ENCODE data around the gene ASB4. TPM values are rescaled to one million over a fixed set of nuclear protein-coding genes. Genes with fewer than 3 reads are reported as not detected.

ASB4 gene
- polyA plus RNA-seq, 2 donors, result 0.01 to 0.02 TPM

DNA sequence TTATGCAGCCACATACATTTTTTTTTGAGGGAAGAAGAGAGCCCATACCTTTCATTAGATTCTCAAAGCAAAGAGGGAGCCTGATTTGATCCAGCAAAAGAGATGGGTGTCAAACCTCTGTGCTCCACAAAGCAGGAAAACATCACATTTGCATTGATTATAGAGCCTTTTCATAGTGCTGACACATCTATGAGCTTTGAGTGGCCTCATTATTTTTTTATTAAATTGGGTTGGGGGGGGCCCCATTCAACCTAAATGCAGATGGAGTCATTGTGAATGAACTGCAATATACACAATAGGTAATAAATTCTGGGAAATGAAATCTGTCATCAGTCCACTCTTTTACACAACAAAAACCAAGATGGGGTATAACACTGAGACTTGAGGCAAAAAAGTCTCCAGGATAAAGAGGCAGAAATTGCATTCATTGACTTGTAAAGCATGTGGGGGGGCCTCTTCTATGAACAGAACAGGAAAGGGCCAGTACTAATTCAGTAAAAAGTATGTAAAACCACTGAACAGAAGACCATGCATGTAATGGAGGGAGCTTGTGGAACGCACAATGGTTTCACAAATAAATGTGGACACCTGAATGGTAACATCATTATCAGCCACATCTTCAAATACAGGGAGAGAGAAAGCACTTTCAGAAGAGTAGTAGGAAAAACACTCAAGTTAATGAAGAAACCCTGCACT is 17.7 kb upstream of the ASB4 start:
- Histone ChIP-seq H3K27ac (ENCODE audit: low read depth in 2 of 2, low read length in 1 of 2) (no peak overlapping the region), H3K36me3 (ENCODE audit: control insufficient read depth in 2 of 2, insufficient read depth in 2 of 2, low read length in 1 of 2) (no peaks in the 10 kb centered on the region), H3K4me3 (ENCODE audit: low read depth in 1 of 2, low read length in 2 of 2) (no peak overlapping the region), H3K9me3 (ENCODE audit: control insufficient read depth in 2 of 2, insufficient read depth in 1 of 2, low read depth in 1 of 2, low read length in 1 of 2) (no peaks in the 10 kb centered on the region), H3K4me1 (ENCODE audit: control insufficient read depth in 2 of 2, insufficient read depth in 2 of 2, low read length in 1 of 2) (no peaks in the 10 kb centered on the region), H3K27me3 (ENCODE audit: control insufficient read depth in 1 of 2, insufficient read depth in 2 of 2, low read length in 2 of 2) (no peaks in the 10 kb centered on the region)
- 92 to 94% methylated on average over 1 of the region's 1 CpG for WGBS, 2 donors

DNA sequence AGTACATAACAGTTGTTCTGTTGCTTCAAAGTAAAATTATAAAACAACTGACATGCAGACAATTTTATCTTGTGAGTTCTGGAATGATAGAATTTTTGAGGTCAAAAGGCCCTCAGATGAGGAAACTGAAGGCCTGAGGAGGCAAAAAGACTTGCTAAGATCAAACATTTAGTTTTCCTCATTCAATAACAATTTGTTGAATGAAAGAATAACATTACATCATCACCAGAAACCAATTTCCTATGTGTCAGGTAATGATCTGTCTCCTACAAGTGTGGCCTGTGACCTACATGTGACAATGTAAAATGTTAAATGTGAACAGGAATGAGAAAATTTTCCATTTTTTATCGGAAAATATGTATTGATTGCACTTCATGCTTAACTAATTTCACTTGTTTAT is 16.6 kb upstream of the ASB4 start:
- Histone ChIP-seq H3K4me3 (ENCODE audit: low read depth in 1 of 2, low read length in 2 of 2) (no peak overlapping the region), H3K4me1 (ENCODE audit: control insufficient read depth in 2 of 2, insufficient read depth in 2 of 2, low read length in 1 of 2) (no peaks in the 10 kb centered on the region), H3K27ac (ENCODE audit: low read depth in 2 of 2, low read length in 1 of 2) (no peak overlapping the region), H3K36me3 (ENCODE audit: control insufficient read depth in 2 of 2, insufficient read depth in 2 of 2, low read length in 1 of 2) (no peaks in the 10 kb centered on the region), H3K27me3 (ENCODE audit: control insufficient read depth in 1 of 2, insufficient read depth in 2 of 2, low read length in 2 of 2) (no peaks in the 10 kb centered on the region), H3K9me3 (ENCODE audit: control insufficient read depth in 2 of 2, insufficient read depth in 1 of 2, low read depth in 1 of 2, low read length in 1 of 2) (no peaks in the 10 kb centered on the region)
- 92 to 95% methylated on average over 1 of the region's 1 CpG for WGBS, 2 donors

DNA sequence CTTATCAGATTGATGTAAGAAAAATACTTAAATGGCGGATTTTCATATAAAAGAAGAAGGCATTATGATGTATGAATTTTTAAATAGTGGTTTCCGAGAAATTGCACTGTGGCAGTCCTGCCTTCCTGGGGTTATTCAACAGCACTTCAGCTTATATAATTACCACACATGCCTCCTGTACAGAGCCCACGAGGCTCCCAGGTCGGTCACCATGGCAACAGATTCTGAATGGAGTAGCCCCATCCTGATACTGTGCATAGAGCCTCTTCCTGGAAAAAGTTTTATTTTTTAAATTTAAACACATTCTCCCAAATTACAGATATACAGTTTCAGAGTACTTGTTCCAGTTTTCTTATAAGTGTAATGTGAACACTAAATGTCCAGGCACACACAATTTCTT is 15.9 kb upstream of the ASB4 start:
- no peak overlapping the region for H3K4me3 ChIP-seq (ENCODE audit: low read depth in 1 of 2, low read length in 2 of 2)
- no peaks in the 10 kb centered on the region for H3K36me3 ChIP-seq (ENCODE audit: control insufficient read depth in 2 of 2, insufficient read depth in 2 of 2, low read length in 1 of 2)
- 81 to 84% methylated on average over 4 of the region's 4 CpGs for WGBS, 2 donors
- peaks cover 0 to under 1% of the 10 kb centered on the region in 2 donors for H3K27me3 ChIP-seq (ENCODE audit: control insufficient read depth in 1 of 2, insufficient read depth in 2 of 2, low read length in 2 of 2)
- H3K27ac ChIP-seq (ENCODE audit: low read depth in 2 of 2, low read length in 1 of 2), result no peak overlapping the region
- no peaks in the 10 kb centered on the region for H3K4me1 ChIP-seq (ENCODE audit: control insufficient read depth in 2 of 2, insufficient read depth in 2 of 2, low read length in 1 of 2)
- no peaks in the 10 kb centered on the region for H3K9me3 ChIP-seq (ENCODE audit: control insufficient read depth in 2 of 2, insufficient read depth in 1 of 2, low read depth in 1 of 2, low read length in 1 of 2)

DNA sequence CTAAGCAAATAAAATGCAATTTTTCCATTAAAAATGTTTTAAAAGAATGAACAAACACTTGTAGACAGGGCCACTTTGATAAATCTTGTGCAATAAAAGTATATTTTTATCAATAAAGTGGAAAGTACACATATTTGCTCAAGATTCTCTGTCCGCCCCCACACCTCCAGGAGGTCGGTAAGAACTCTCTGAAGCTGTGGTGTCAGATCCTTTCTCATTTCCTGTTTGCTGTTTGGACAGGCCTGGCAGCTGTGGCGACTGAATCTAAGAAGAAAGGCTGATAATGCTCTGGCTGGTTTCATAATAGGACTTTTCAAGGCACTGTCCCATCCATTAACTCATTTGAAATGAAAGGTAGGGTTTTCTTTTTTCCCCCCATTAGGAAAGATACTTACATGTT is 15.3 kb upstream of the ASB4 start:
- Histone ChIP-seq H3K36me3 (ENCODE audit: control insufficient read depth in 2 of 2, insufficient read depth in 2 of 2, low read length in 1 of 2) (no peaks in the 10 kb centered on the region), H3K27me3 (ENCODE audit: control insufficient read depth in 1 of 2, insufficient read depth in 2 of 2, low read length in 2 of 2) (peaks cover 0 to 3% of the 10 kb centered on the region in 2 donors), H3K27ac (ENCODE audit: low read depth in 2 of 2, low read length in 1 of 2) (no peak overlapping the region), H3K9me3 (ENCODE audit: control insufficient read depth in 2 of 2, insufficient read depth in 1 of 2, low read depth in 1 of 2, low read length in 1 of 2) (no peaks in the 10 kb centered on the region), H3K4me1 (ENCODE audit: control insufficient read depth in 2 of 2, insufficient read depth in 2 of 2, low read length in 1 of 2) (no peaks in the 10 kb centered on the region), H3K4me3 (ENCODE audit: low read depth in 1 of 2, low read length in 2 of 2) (no peak overlapping the region)
- WGBS, 2 donors, result 21 to 31% methylated on average over 3 of the region's 3 CpGs

DNA sequence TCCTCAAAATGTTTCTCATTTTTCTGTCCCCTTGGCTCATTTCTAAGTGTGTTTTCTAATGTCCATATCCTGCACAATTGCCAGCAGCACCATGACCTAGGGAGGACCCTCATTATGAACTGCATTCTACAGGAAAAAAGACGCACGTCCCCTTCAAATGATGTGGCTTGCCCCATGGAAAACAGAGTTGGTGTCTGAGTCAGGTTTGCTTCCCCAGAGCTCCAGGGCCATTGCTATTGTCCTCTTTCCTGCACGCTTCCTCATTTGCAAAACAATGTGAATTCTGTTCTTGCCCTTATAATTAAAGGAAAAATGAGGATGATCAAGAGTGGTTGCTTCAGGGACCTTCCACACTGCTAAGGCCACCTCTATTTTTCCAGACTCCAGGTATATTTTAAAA is 14.7 kb upstream of the ASB4 start:
- H3K4me3 ChIP-seq (ENCODE audit: low read depth in 1 of 2, low read length in 2 of 2), result no peak overlapping the region
- WGBS, 2 donors, result 83 to 89% methylated on average over 3 of the region's 3 CpGs
- H3K4me1 ChIP-seq (ENCODE audit: control insufficient read depth in 2 of 2, insufficient read depth in 2 of 2, low read length in 1 of 2), result no peaks in the 10 kb centered on the region

DNA sequence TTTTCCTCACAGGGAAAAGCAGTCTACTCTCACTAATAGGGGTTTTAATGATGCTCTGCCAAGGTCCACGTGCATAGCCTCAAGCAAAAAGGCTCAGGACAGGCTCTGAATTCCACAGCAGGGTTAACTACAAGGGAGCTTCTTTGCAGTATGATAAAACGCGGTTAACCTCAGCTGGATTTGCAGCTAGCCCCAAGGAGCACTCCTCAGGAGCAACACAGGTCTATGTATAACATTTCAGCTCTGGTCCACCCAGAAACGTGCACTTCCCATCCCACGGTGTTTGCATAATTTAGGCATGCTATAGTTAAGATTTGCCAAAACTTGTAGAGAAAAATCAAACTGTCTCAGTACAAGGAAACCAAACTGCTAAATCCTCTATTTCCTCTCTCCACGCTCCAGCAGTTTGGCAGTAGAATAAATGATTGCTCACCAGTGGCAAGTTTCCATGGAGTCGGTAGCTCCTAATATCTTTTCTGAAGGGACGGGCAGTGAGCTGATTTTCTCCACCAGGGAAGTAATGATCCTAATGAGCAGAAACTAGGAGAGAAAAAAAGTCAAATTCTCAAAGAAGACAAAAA is 13.1 kb upstream of the ASB4 start:
- WGBS, 2 donors, result 23 to 45% methylated on average over 8 of the region's 8 CpGs

More for the DNA sequence above, 14.7 kb upstream of the ASB4 start:
- Histone ChIP-seq H3K36me3 (ENCODE audit: control insufficient read depth in 2 of 2, insufficient read depth in 2 of 2, low read length in 1 of 2) (no peaks in the 10 kb centered on the region), H3K27ac (ENCODE audit: low read depth in 2 of 2, low read length in 1 of 2) (no peak overlapping the region), H3K9me3 (ENCODE audit: control insufficient read depth in 2 of 2, insufficient read depth in 1 of 2, low read depth in 1 of 2, low read length in 1 of 2) (no peaks in the 10 kb centered on the region), H3K27me3 (ENCODE audit: control insufficient read depth in 1 of 2, insufficient read depth in 2 of 2, low read length in 2 of 2) (peaks cover 0 to 3% of the 10 kb centered on the region in 2 donors)

DNA sequence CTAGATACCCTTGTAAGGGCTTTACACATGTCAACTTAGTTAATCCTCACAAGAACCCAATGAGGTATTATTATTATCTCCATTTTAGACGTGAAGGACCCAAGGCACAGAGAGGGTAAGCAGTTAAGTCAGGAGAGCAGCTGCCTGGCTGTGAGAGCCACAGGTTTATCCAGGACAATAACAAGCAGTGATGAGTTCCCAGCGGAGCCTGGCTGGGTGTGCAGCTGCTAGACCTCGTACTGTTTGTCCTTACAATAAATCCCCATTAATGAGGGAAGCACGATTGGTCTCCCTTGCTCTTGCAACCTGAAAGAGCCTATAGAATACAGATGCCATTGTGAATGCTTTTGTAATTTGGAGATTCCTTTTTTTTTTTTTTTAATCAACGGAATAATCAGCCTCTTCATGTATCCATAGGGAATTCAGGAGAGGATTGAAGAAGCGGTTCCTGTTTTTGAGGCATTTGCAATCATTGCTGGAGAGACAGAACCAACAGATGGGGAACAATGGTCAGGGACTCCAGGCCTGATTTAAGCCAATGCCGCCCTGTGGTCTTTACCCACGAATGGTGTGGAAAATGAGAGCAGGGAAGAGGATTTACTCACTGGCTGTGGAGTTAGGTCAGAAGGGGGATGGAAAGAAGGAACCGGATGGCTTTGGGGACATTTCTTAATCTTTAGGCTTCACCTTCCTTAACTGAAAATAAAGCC is 12.3 kb upstream of the ASB4 start:
- H3K9me3 ChIP-seq (ENCODE audit: control insufficient read depth in 2 of 2, insufficient read depth in 1 of 2, low read depth in 1 of 2, low read length in 1 of 2), result no peaks in the 10 kb centered on the region
- WGBS, 2 donors, result 63 to 73% methylated on average over 9 of the region's 9 CpGs
- no peaks in the 10 kb centered on the region for H3K36me3 ChIP-seq (ENCODE audit: control insufficient read depth in 2 of 2, insufficient read depth in 2 of 2, low read length in 1 of 2)
- H3K4me1 ChIP-seq (ENCODE audit: control insufficient read depth in 2 of 2, insufficient read depth in 2 of 2, low read length in 1 of 2), result no peaks in the 10 kb centered on the region
- no peak overlapping the region for H3K4me3 ChIP-seq (ENCODE audit: low read depth in 1 of 2, low read length in 2 of 2)
- peaks cover 0 to 3% of the 10 kb centered on the region in 2 donors for H3K27me3 ChIP-seq (ENCODE audit: control insufficient read depth in 1 of 2, insufficient read depth in 2 of 2, low read length in 2 of 2)
- no peak overlapping the region for H3K27ac ChIP-seq (ENCODE audit: low read depth in 2 of 2, low read length in 1 of 2)

More for the DNA sequence above, 13.1 kb upstream of the ASB4 start:
- Histone ChIP-seq H3K4me3 (ENCODE audit: low read depth in 1 of 2, low read length in 2 of 2) (no peak overlapping the region), H3K4me1 (ENCODE audit: control insufficient read depth in 2 of 2, insufficient read depth in 2 of 2, low read length in 1 of 2) (no peaks in the 10 kb centered on the region), H3K27ac (ENCODE audit: low read depth in 2 of 2, low read length in 1 of 2) (no peak overlapping the region), H3K36me3 (ENCODE audit: control insufficient read depth in 2 of 2, insufficient read depth in 2 of 2, low read length in 1 of 2) (no peaks in the 10 kb centered on the region), H3K9me3 (ENCODE audit: control insufficient read depth in 2 of 2, insufficient read depth in 1 of 2, low read depth in 1 of 2, low read length in 1 of 2) (no peaks in the 10 kb centered on the region), H3K27me3 (ENCODE audit: control insufficient read depth in 1 of 2, insufficient read depth in 2 of 2, low read length in 2 of 2) (peaks cover 0 to 3% of the 10 kb centered on the region in 2 donors)

DNA sequence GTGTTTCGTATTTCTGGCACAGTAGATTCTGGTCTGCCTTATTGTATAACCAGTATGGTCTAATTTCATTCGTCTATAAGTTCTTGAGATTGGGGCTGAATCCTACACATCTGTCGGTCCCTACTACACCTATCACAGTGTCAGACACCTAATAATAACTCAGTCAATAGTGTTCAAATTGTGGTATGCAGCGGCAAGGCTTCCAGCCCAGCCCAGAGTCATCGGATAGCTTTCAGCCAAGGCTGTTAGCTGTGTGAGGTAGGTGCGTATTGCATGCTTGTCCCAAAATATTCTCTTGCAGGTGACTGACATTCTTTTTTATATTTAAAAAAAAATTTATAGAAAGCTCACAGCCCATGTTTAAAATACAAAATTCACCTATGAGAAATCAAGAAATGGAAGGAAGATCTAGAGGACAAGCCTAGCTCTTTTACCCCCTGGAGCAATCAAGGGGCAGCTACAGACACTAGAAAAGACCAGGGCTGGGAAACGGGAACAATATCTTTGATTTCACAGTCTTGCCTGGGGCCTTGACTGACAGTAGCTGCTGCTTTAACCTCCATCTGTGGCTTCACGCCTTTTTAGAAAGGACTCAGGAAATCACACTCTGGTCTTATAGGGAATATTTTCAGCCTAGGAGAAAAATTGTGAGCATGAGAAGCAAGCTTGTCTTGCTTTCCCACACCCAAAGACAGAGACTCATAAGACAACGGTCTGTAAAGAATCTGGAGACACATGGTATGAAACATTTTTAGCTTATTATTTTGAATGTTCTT is 9.5 kb upstream of the ASB4 start:
- H3K36me3 ChIP-seq (ENCODE audit: control insufficient read depth in 2 of 2, insufficient read depth in 2 of 2, low read length in 1 of 2), result no peaks in the 10 kb centered on the region
- H3K27me3 ChIP-seq (ENCODE audit: control insufficient read depth in 1 of 2, insufficient read depth in 2 of 2, low read length in 2 of 2), result peaks cover 0 to 3% of the 10 kb centered on the region in 2 donors
- H3K27ac ChIP-seq (ENCODE audit: low read depth in 2 of 2, low read length in 1 of 2), result no peak overlapping the region
- H3K4me3 ChIP-seq (ENCODE audit: low read depth in 1 of 2, low read length in 2 of 2), result no peak overlapping the region
- 78 to 85% methylated on average over 9 of the region's 9 CpGs for WGBS, 2 donors
- no peaks in the 10 kb centered on the region for H3K9me3 ChIP-seq (ENCODE audit: control insufficient read depth in 2 of 2, insufficient read depth in 1 of 2, low read depth in 1 of 2, low read length in 1 of 2)
- H3K4me1 ChIP-seq (ENCODE audit: control insufficient read depth in 2 of 2, insufficient read depth in 2 of 2, low read length in 1 of 2), result no peaks in the 10 kb centered on the region

DNA sequence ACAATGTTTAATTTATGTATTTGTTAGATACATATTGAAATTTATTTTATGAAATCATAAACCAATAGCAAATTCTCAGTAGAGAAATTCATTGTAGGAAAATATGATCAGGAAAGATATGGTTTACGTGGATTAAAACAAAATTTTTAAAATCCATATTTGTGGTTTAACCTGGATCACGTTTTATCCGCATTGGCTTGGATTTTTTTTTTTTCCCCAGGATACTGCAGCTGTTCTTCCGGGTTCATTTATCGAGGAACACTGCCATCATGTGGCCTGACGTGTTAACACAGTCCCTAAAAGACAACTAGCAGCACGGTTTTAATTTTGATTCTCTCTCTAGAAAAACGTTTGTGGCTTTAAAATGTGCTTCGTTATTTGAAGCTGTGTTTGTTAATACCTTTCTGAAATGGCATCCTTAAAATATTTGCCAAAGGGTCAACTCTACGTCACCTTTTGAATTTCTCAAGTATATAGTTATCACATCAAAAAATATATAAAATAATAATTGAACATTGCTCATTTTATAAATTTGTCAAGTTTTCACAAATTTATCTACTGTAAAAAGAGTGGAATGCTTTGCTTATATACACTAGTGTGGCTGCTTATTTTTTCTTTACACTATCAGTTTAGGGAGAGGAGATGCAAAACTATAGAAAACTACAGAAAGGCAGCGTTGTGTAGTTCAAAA is 8.7 kb upstream of the ASB4 start:
- Histone ChIP-seq H3K9me3 (ENCODE audit: control insufficient read depth in 2 of 2, insufficient read depth in 1 of 2, low read depth in 1 of 2, low read length in 1 of 2) (no peaks in the 10 kb centered on the region), H3K4me3 (ENCODE audit: low read depth in 1 of 2, low read length in 2 of 2) (no peak overlapping the region), H3K4me1 (ENCODE audit: control insufficient read depth in 2 of 2, insufficient read depth in 2 of 2, low read length in 1 of 2) (no peaks in the 10 kb centered on the region), H3K27me3 (ENCODE audit: control insufficient read depth in 1 of 2, insufficient read depth in 2 of 2, low read length in 2 of 2) (peaks cover 0 to 3% of the 10 kb centered on the region in 2 donors), H3K36me3 (ENCODE audit: control insufficient read depth in 2 of 2, insufficient read depth in 2 of 2, low read length in 1 of 2) (no peaks in the 10 kb centered on the region), H3K27ac (ENCODE audit: low read depth in 2 of 2, low read length in 1 of 2) (no peak overlapping the region)
- 8 to 9% methylated on average over 11 of the region's 11 CpGs for WGBS, 2 donors

Data from esophagus (tissue), 2 donors.